ENCODE measurements around the gene GPR26.
"Not testable (repeated sequence)": the region's sequence is repeated elsewhere in the genome, so short reads cannot be mapped to it uniquely, and the experiment has no call there.

GPR26 gene

GRCh38 chr10:123721441-123722049 lies 55.4 kb downstream of the GPR26 start:
- peaks cover 0 to 2% (median 0%) of the 10 kb centered on the region in 5 donors for H3K27me3 ChIP-seq (ENCODE audit: control insufficient read depth in 5 of 5, insufficient read depth in 4 of 5, low read length in 5 of 5)
- no peak overlapping the region for H3K4me3 ChIP-seq (ENCODE audit: low read depth in 1 of 5, low read length in 5 of 5)
- peaks cover 0 to 16% (median 14%) of the 10 kb centered on the region in 5 donors for H3K9me3 ChIP-seq (ENCODE audit: control insufficient read depth in 5 of 5, low read length in 5 of 5)
- no peaks in the 10 kb centered on the region for H3K36me3 ChIP-seq (ENCODE audit: control insufficient read depth in 5 of 5, insufficient read depth in 5 of 5, low read length in 5 of 5)
- no peaks in the 10 kb centered on the region for H3K4me1 ChIP-seq (ENCODE audit: control insufficient read depth in 5 of 5, insufficient read depth in 5 of 5, low read length in 5 of 5)
- H3K27ac ChIP-seq (ENCODE audit: low read depth, low read length): no peak overlapping the region
- H3K9ac ChIP-seq (ENCODE audit: low read length in 5 of 5): no peak overlapping the region

- Histone ChIP-seq H3K4me3 (ENCODE audit: low read depth in 1 of 5, low read length in 5 of 5) (no peak overlapping the region), H3K36me3 (ENCODE audit: control insufficient read depth in 5 of 5, insufficient read depth in 5 of 5, low read length in 5 of 5) (no peaks in the 10 kb centered on the region)
Measured at GRCh38 chr10:123722351-123722750, 56.2 kb downstream of the GPR26 start.

GRCh38 chr10:123724747-123725146 lies 58.6 kb downstream of the GPR26 start:
- Histone ChIP-seq H3K27ac (ENCODE audit: low read depth, low read length) (no peak overlapping the region), H3K9me3 (ENCODE audit: control insufficient read depth in 5 of 5, low read length in 5 of 5) (peaks cover 0 to 6% (median 0%) of the 10 kb centered on the region in 5 donors), H3K4me3 (ENCODE audit: low read depth in 1 of 5, low read length in 5 of 5) (no peak overlapping the region), H3K9ac (ENCODE audit: low read length in 5 of 5) (no peak overlapping the region), H3K36me3 (ENCODE audit: control insufficient read depth in 5 of 5, insufficient read depth in 5 of 5, low read length in 5 of 5) (no peaks in the 10 kb centered on the region), H3K27me3 (ENCODE audit: control insufficient read depth in 5 of 5, insufficient read depth in 4 of 5, low read length in 5 of 5) (peaks cover 0 to 6% (median 2%) of the 10 kb centered on the region in 5 donors), H3K4me1 (ENCODE audit: control insufficient read depth in 5 of 5, insufficient read depth in 5 of 5, low read length in 5 of 5) (no peaks in the 10 kb centered on the region)

More at GRCh38 chr10:123722351-123722750, 56.2 kb downstream of the GPR26 start:
- Histone ChIP-seq H3K27me3 (ENCODE audit: control insufficient read depth in 5 of 5, insufficient read depth in 4 of 5, low read length in 5 of 5) (peaks cover 0 to 2% (median 0%) of the 10 kb centered on the region in 5 donors), H3K27ac (ENCODE audit: low read depth, low read length) (no peak overlapping the region), H3K4me1 (ENCODE audit: control insufficient read depth in 5 of 5, insufficient read depth in 5 of 5, low read length in 5 of 5) (no peaks in the 10 kb centered on the region), H3K9ac (ENCODE audit: low read length in 5 of 5) (no peak overlapping the region), H3K9me3 (ENCODE audit: control insufficient read depth in 5 of 5, low read length in 5 of 5) (peaks cover 0 to 14% (median 12%) of the 10 kb centered on the region in 5 donors)

GRCh38 chr10:123726381-123726780 lies 60.2 kb downstream of the GPR26 start:
- peaks cover 0 to 6% (median 0%) of the 10 kb centered on the region in 5 donors for H3K27me3 ChIP-seq (ENCODE audit: control insufficient read depth in 5 of 5, insufficient read depth in 4 of 5, low read length in 5 of 5)

DNA sequence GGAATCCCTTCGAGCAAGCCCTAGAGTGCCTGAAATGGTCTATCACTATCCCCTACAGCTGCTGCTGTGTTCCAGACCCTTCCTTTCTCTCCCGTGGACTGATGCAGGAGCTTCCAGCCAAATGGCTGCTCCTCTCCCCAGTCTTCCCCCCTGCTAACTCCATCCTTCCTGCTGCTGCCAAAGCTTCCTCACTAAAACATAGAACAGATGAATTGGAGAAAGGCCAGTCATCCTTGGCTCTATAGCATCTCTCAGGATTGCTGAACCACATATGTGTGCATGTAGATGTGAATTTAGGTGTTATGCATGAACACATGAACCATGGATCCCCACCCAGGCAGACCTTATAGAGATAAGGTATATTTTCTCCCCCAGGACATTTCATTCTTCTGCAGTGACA lies 60.7 kb downstream of the GPR26 start:
- Histone ChIP-seq H3K4me3 (ENCODE audit: low read depth in 1 of 5, low read length in 5 of 5) (no peak overlapping the region), H3K36me3 (ENCODE audit: control insufficient read depth in 5 of 5, insufficient read depth in 5 of 5, low read length in 5 of 5) (no peaks in the 10 kb centered on the region), H3K27ac (ENCODE audit: low read depth, low read length) (no peak overlapping the region), H3K27me3 (ENCODE audit: control insufficient read depth in 5 of 5, insufficient read depth in 4 of 5, low read length in 5 of 5) (peaks cover 0 to 6% (median 0%) of the 10 kb centered on the region in 5 donors), H3K9me3 (ENCODE audit: control insufficient read depth in 5 of 5, low read length in 5 of 5) (peaks cover 0 to 4% (median 0%) of the 10 kb centered on the region in 5 donors), H3K9ac (ENCODE audit: low read length in 5 of 5) (no peak overlapping the region), H3K4me1 (ENCODE audit: control insufficient read depth in 5 of 5, insufficient read depth in 5 of 5, low read length in 5 of 5) (no peaks in the 10 kb centered on the region)

More at GRCh38 chr10:123726381-123726780, 60.2 kb downstream of the GPR26 start:
- no peak overlapping the region for H3K9ac ChIP-seq (ENCODE audit: low read length in 5 of 5)
- H3K9me3 ChIP-seq (ENCODE audit: control insufficient read depth in 5 of 5, low read length in 5 of 5): peaks cover 0 to 4% (median 0%) of the 10 kb centered on the region in 5 donors
- H3K36me3 ChIP-seq (ENCODE audit: control insufficient read depth in 5 of 5, insufficient read depth in 5 of 5, low read length in 5 of 5): no peaks in the 10 kb centered on the region
- no peak overlapping the region for H3K4me3 ChIP-seq (ENCODE audit: low read depth in 1 of 5, low read length in 5 of 5)
- no peaks in the 10 kb centered on the region for H3K4me1 ChIP-seq (ENCODE audit: control insufficient read depth in 5 of 5, insufficient read depth in 5 of 5, low read length in 5 of 5)
- no peak overlapping the region for H3K27ac ChIP-seq (ENCODE audit: low read depth, low read length)

DNA sequence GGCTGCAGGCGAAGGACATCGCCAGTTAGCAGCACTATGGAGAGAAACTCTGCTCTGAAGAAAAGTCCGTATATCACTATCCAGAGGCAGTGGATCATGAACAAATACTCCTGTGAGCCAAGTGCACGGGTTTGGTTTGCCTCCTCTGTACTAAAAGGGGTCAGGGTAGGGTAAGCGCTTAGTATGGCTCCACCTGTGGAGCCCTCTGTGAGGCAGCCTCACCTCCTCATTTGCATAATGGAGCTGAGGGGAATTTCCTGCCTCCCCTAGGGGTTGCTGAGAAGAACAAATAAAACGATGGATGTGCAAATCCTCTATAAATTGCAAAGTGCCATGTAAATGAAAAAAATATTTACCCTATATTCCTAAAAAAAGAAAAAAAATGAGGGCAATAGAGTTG lies 63.4 kb downstream of the GPR26 start:
- H3K9ac ChIP-seq (ENCODE audit: low read length in 5 of 5): no peak overlapping the region
- peaks cover 0 to 4% (median 2%) of the 10 kb centered on the region in 5 donors for H3K9me3 ChIP-seq (ENCODE audit: control insufficient read depth in 5 of 5, low read length in 5 of 5)
- no peak overlapping the region for H3K4me3 ChIP-seq (ENCODE audit: low read depth in 1 of 5, low read length in 5 of 5)
- H3K27me3 ChIP-seq (ENCODE audit: control insufficient read depth in 5 of 5, insufficient read depth in 4 of 5, low read length in 5 of 5): peaks cover 0 to 6% (median 0%) of the 10 kb centered on the region in 5 donors
- no peaks in the 10 kb centered on the region for H3K36me3 ChIP-seq (ENCODE audit: control insufficient read depth in 5 of 5, insufficient read depth in 5 of 5, low read length in 5 of 5)
- no peak overlapping the region for H3K27ac ChIP-seq (ENCODE audit: low read depth, low read length)
- no peaks in the 10 kb centered on the region for H3K4me1 ChIP-seq (ENCODE audit: control insufficient read depth in 5 of 5, insufficient read depth in 5 of 5, low read length in 5 of 5)

- H3K27ac ChIP-seq (ENCODE audit: low read depth, low read length); H3K9ac ChIP-seq (ENCODE audit: low read length in 5 of 5); H3K36me3 ChIP-seq (ENCODE audit: control insufficient read depth in 5 of 5, insufficient read depth in 5 of 5, low read length in 5 of 5); H3K4me3 ChIP-seq (ENCODE audit: low read depth in 1 of 5, low read length in 5 of 5); H3K4me1 ChIP-seq (ENCODE audit: control insufficient read depth in 5 of 5, insufficient read depth in 5 of 5, low read length in 5 of 5); H3K27me3 ChIP-seq (ENCODE audit: control insufficient read depth in 5 of 5, insufficient read depth in 4 of 5, low read length in 5 of 5): not testable (repeated sequence)
- H3K9me3 ChIP-seq (ENCODE audit: control insufficient read depth in 5 of 5, low read length in 5 of 5): peaks cover 0 to 11% (median 3%) of the 10 kb centered on the region in 5 donors
Measured at GRCh38 chr10:123736917-123737316, 70.8 kb downstream of the GPR26 start.

GRCh38 chr10:123741146-123741545 lies 75.0 kb downstream of the GPR26 start:
- Histone ChIP-seq H3K27me3 (ENCODE audit: control insufficient read depth in 5 of 5, insufficient read depth in 4 of 5, low read length in 5 of 5) (peaks cover 0 to 13% (median 4%) of the 10 kb centered on the region in 5 donors), H3K36me3 (ENCODE audit: control insufficient read depth in 5 of 5, insufficient read depth in 5 of 5, low read length in 5 of 5) (no peaks in the 10 kb centered on the region), H3K4me3 (ENCODE audit: low read depth in 1 of 5, low read length in 5 of 5) (no peak overlapping the region), H3K9me3 (ENCODE audit: control insufficient read depth in 5 of 5, low read length in 5 of 5) (peaks cover 0 to 5% (median 3%) of the 10 kb centered on the region in 5 donors), H3K27ac (ENCODE audit: low read depth, low read length) (no peak overlapping the region), H3K9ac (ENCODE audit: low read length in 5 of 5) (no peak overlapping the region), H3K4me1 (ENCODE audit: control insufficient read depth in 5 of 5, insufficient read depth in 5 of 5, low read length in 5 of 5) (peaks cover 0 to 8% (median 0%) of the 10 kb centered on the region in 5 donors)

DNA sequence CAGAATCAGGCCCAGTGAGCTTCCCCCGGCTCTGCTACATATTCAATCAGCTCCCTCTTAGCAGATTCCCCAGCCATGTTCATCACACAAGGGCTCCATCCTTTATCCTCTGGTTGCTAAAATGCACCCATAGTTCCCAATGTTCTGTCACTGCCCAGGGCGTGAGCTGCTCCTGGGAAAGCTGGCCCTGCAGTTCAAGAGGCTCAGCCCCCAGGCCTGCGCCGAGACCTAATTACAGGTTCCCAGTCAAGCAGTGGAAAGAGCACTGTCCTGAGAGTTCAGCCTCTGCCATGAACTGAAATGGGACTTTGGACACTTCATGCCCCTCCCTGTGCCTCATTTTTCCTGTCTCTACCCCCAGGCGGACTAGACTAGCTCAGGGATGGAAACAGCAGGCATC lies 75.6 kb downstream of the GPR26 start:
- no peaks in the 10 kb centered on the region for H3K36me3 ChIP-seq (ENCODE audit: control insufficient read depth in 5 of 5, insufficient read depth in 5 of 5, low read length in 5 of 5)
- H3K27ac ChIP-seq (ENCODE audit: low read depth, low read length): no peak overlapping the region
- peaks cover 0 to 8% (median 0%) of the 10 kb centered on the region in 5 donors for H3K4me1 ChIP-seq (ENCODE audit: control insufficient read depth in 5 of 5, insufficient read depth in 5 of 5, low read length in 5 of 5)
- no peak overlapping the region for H3K4me3 ChIP-seq (ENCODE audit: low read depth in 1 of 5, low read length in 5 of 5)
- H3K27me3 ChIP-seq (ENCODE audit: control insufficient read depth in 5 of 5, insufficient read depth in 4 of 5, low read length in 5 of 5): peaks cover 0 to 13% (median 6%) of the 10 kb centered on the region in 5 donors
- peaks cover 0 to 4% (median 2%) of the 10 kb centered on the region in 5 donors for H3K9me3 ChIP-seq (ENCODE audit: control insufficient read depth in 5 of 5, low read length in 5 of 5)
- no peak overlapping the region for H3K9ac ChIP-seq (ENCODE audit: low read length in 5 of 5)

DNA sequence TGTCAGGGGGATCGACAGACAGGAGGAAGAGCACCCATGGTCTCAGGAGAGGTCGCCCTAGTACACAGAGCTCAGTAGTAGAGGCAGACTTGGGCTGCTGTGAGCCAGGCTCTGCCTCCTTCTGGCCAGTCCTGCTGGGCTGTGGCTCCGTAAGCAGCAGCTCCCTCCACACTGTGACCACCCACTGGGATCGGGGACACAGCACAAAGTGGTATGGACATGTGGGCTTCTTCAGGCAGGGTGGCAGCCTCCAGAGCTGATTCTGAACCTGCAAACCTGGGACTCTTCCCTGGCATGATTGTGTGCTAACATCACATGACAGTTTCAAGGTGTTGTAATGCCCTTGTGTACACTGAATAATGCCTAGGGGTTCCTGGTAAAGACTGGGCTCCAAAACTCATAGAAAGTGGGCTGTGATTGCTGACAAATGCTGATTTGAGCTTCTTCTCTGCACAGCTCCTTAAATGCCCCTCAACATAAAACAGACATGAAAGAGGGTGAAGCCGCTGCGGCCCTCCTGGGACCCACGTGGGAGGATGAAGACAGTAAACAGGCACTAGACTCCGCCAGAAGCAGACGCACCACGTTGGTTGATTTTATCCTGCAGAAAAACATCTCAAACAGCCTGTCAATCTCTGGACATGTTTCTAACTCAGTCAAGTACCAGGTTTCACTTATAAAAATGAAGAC lies 76.7 kb downstream of the GPR26 start:
- Histone ChIP-seq H3K4me1 (ENCODE audit: control insufficient read depth in 5 of 5, insufficient read depth in 5 of 5, low read length in 5 of 5) (peaks cover 0 to 8% (median 0%) of the 10 kb centered on the region in 5 donors), H3K4me3 (ENCODE audit: low read depth in 1 of 5, low read length in 5 of 5) (no peak overlapping the region)

More for the DNA sequence above, 76.7 kb downstream of the GPR26 start:
- Histone ChIP-seq H3K9me3 (ENCODE audit: control insufficient read depth in 5 of 5, low read length in 5 of 5) (no peaks in the 10 kb centered on the region), H3K27me3 (ENCODE audit: control insufficient read depth in 5 of 5, insufficient read depth in 4 of 5, low read length in 5 of 5) (peaks cover 0 to 13% (median 6%) of the 10 kb centered on the region in 5 donors), H3K9ac (ENCODE audit: low read length in 5 of 5) (no peak overlapping the region), H3K36me3 (ENCODE audit: control insufficient read depth in 5 of 5, insufficient read depth in 5 of 5, low read length in 5 of 5) (no peaks in the 10 kb centered on the region), H3K27ac (ENCODE audit: low read depth, low read length) (no peak overlapping the region)

Data from subcutaneous abdominal adipose tissue (tissue), 5 donors.